HCT116 (cell line): ENCODE results near the gene SCAI. TPM values are rescaled to one million over a fixed set of nuclear protein-coding genes. Genes with fewer than 3 reads are reported as not detected.

Experiments used
- ATAC-seq: fragments of 200-7000 bp; cut with Tn5 transposase; 2 replicates; pipeline ENCODE4 v1.9.1; 2020; ENCODE audit warnings: mild to moderate bottlenecking, moderate library complexity
- BruUV-seq: library from RNA; stranded (reverse); fragments of 400-500 nt; replicated peaks from 2 replicates; lab custom pipeline; 2021; lab: Mats Ljungman, UMichigan
- CTCF ChIA-PET: fragments of 300-600 bp; sonication (Branson Sonifier 250); formaldehyde crosslinking; loops from one replicate; lab custom pipeline; 2021; ENCODE audit warnings: antibody characterized with exemption; lab: Charles Lee
- POLR2A ChIA-PET: fragments of 300-600, 350-600 bp; sonication (Branson Sonifier 250); formaldehyde crosslinking; loops from one replicate; lab custom pipeline; 2021; ENCODE audit warnings: antibody characterized with exemption; lab: Charles Lee
- RAD21 ChIA-PET, 2 experiments: fragments of 300-600 bp; sonication (Branson Sonifier 250); formaldehyde crosslinking; loops; one replicate each; lab custom pipeline; 2023; ENCODE audit warnings: low total read pairs in 2 of 2; ENCODE audit not compliant: uncharacterized antibody in 2 of 2, unreplicated experiment in 2 of 2, low non-redundant PET in 1 of 2; lab: Charles Lee
- DNase-seq: peaks from one replicate; pipeline ENCODE4 v3.0.0-alpha.2; 2010; ENCODE audit warnings: low read depth, low spot score
- H2AFZ ChIP-seq: fragments of 200-600 bp; shearing (Covaris generic), sonication (generic); 2 replicates; pipeline ENCODE4 v1.6.1; 2017; ENCODE audit warnings: low read depth, mixed run types, mixed read lengths, antibody characterized with exemption, low read length; ENCODE audit not compliant: poor library complexity, severe bottlenecking
- H3K27ac ChIP-seq: 2 replicates; pipeline ENCODE4 v1.5.1; 2012; ENCODE audit warnings: low read depth, low read length
- H3K27me3 ChIP-seq: fragments of 200-600 bp; sonication (generic); 2 replicates; pipeline ENCODE4 v1.6.1; 2016; ENCODE audit warnings: mixed run types, low read length, mixed read lengths; ENCODE audit not compliant: insufficient read depth
- H3K36me3 ChIP-seq, 2 experiments: fragments of 200-500 bp in 1 of 2; fragments of 200-600 bp in 1 of 2; sonication (Bioruptor generic) in 1 of 2; sonication (generic) in 1 of 2; 2 replicates each; pipeline versions ENCODE4 v1.5.1 to v1.6.1; 2014 to 2016; ENCODE audit warnings: low read length in 2 of 2, inconsistent platforms in 1 of 2, mixed read lengths in 1 of 2, mixed run types in 1 of 2; ENCODE audit not compliant: insufficient read depth in 2 of 2, control insufficient read depth in 1 of 2
- H3K4me1 ChIP-seq, 2 experiments: fragments of 200-600 bp in 1 of 2; sonication (generic) in 1 of 2; 2 replicates each; pipeline versions ENCODE4 v1.5.1 to v1.6.1; 2012 to 2017; ENCODE audit warnings: low read length in 2 of 2, inconsistent platforms in 1 of 2, mild to moderate bottlenecking in 1 of 2, mixed read lengths in 1 of 2, mixed run types in 1 of 2, moderate library complexity in 1 of 2; ENCODE audit not compliant: insufficient read depth in 2 of 2, control insufficient read depth in 1 of 2
- H3K4me2 ChIP-seq: fragments of 200-600 bp; sonication (generic); 2 replicates; pipeline ENCODE4 v1.6.1; 2017; ENCODE audit warnings: mixed run types, low read length, mixed read lengths
- H3K4me3 ChIP-seq, 2 experiments: fragments of 200-600 bp in 1 of 2; sonication (generic) in 1 of 2; replicated peaks in 1 of 2; 2 replicates each; pipeline ENCODE4 v1.5.1; 2011 to 2016; ENCODE audit warnings: low read length in 2 of 2, control low read depth in 1 of 2, low read depth in 1 of 2, mild to moderate bottlenecking in 1 of 2, mixed read lengths in 1 of 2, mixed run types in 1 of 2
- H3K79me2 ChIP-seq: fragments of 200-600 bp; sonication (generic); 2 replicates; pipeline ENCODE4 v1.6.1; 2017; ENCODE audit warnings: mild to moderate bottlenecking, mixed run types, low read length, moderate library complexity, mixed read lengths; ENCODE audit not compliant: insufficient read depth
- H3K9ac ChIP-seq: fragments of 200-600 bp; sonication (generic); 2 replicates; pipeline ENCODE4 v1.6.1; 2016; ENCODE audit warnings: low read length, mixed read lengths
- H3K9me2 ChIP-seq: fragments of 200-600 bp; sonication (generic), shearing (Covaris generic); 2 replicates; pipeline ENCODE4 v1.6.1; 2017; ENCODE audit warnings: mixed run types, mild to moderate bottlenecking, moderate library complexity; ENCODE audit not compliant: insufficient read depth
- H3K9me3 ChIP-seq, 2 experiments: fragments of 200-500 bp in 1 of 2; fragments of 200-600 bp in 1 of 2; sonication (Bioruptor generic) in 1 of 2; sonication (generic) in 1 of 2; 2 replicates each; pipeline ENCODE4 v1.6.1; 2014 to 2017; ENCODE audit warnings: low read length in 2 of 2, mixed read lengths in 2 of 2, inconsistent platforms in 1 of 2, low read depth in 1 of 2, mild to moderate bottlenecking in 1 of 2, mixed run types in 1 of 2, moderate library complexity in 1 of 2; ENCODE audit not compliant: control insufficient read depth in 1 of 2, insufficient read depth in 1 of 2
- H4K20me1 ChIP-seq: fragments of 200-600 bp; sonication (generic), shearing (Covaris generic); 2 replicates; pipeline ENCODE4 v1.6.1; 2017; ENCODE audit warnings: mixed run types, mild to moderate bottlenecking, moderate library complexity; ENCODE audit not compliant: insufficient read depth
- CBX3 ChIP-seq: IDR thresholded peaks from 2 replicates; pipeline ENCODE4 v1.6.1; 2012; ENCODE audit warnings: low read depth
- CEBPB ChIP-seq: IDR thresholded peaks from 2 replicates; pipeline ENCODE4 v1.6.1; 2012; ENCODE audit warnings: low read depth
- EGR1 ChIP-seq: IDR thresholded peaks from 2 replicates; pipeline ENCODE4 v1.6.1; 2012; ENCODE audit warnings: low read depth
- ELF1 ChIP-seq: IDR thresholded peaks from 2 replicates; pipeline ENCODE4 v1.6.1; 2012; ENCODE audit warnings: low read depth, borderline replicate concordance
- EZH2 ChIP-seq: fragments of 200-600 bp; sonication (generic); IDR thresholded peaks from 2 replicates; pipeline ENCODE4 v1.6.1; 2017; ENCODE audit warnings: antibody characterized with exemption, mixed run types
- EZH2phosphoT487 ChIP-seq: fragments of 200-600 bp; IDR thresholded peaks from 2 replicates; pipeline ENCODE4 v1.6.1; 2018; ENCODE audit warnings: antibody characterized with exemption, borderline replicate concordance
- FOSL1 ChIP-seq: IDR thresholded peaks from 2 replicates; pipeline ENCODE4 v1.6.1; 2012; ENCODE audit warnings: low read depth
- JUND ChIP-seq: IDR thresholded peaks from 2 replicates; pipeline ENCODE4 v1.6.1; 2012
- POLR2A ChIP-seq: IDR thresholded peaks from 2 replicates; pipeline ENCODE4 v1.7.0; 2011; ENCODE audit warnings: borderline replicate concordance; ENCODE audit not compliant: insufficient read depth, insufficient read length; ENCODE audit errors: extremely low read depth
- POLR2AphosphoS5 ChIP-seq: IDR thresholded peaks from 2 replicates; pipeline ENCODE4 v1.6.1; 2011; ENCODE audit warnings: mild to moderate bottlenecking, low read depth, low read length, moderate library complexity
- RAD21 ChIP-seq: IDR thresholded peaks from 2 replicates; pipeline ENCODE4 v1.6.1; 2012; ENCODE audit warnings: low read depth, mild to moderate bottlenecking
- SIN3A ChIP-seq: IDR thresholded peaks from 2 replicates; pipeline ENCODE4 v1.6.1; 2012; ENCODE audit warnings: low read depth
- SP1 ChIP-seq: IDR thresholded peaks from 2 replicates; pipeline ENCODE4 v1.6.1; 2012; ENCODE audit warnings: low read depth
- SRF ChIP-seq: IDR thresholded peaks from 2 replicates; pipeline ENCODE4 v1.6.1; 2012; ENCODE audit warnings: low read depth
- YY1 ChIP-seq: IDR thresholded peaks from 2 replicates; pipeline ENCODE4 v1.6.1; 2011; ENCODE audit warnings: low read length, low read depth, moderate library complexity, mild to moderate bottlenecking; ENCODE audit not compliant: insufficient replicate concordance; ENCODE audit errors: extremely low read depth
- ZFX ChIP-seq: fragments of 450-650 bp; IDR thresholded peaks from 2 replicates; pipeline ENCODE4 v1.6.1; 2017
- ZNF274 ChIP-seq: fragments of 200-500 bp; sonication (Bioruptor generic); IDR thresholded peaks from 2 replicates; pipeline ENCODE4 v1.6.1; 2014; ENCODE audit warnings: mild to moderate bottlenecking, low read depth, low read length, inconsistent platforms
- intact Hi-C: fragments of 100-400 bp; cut with micrococcal nuclease; formaldehyde crosslinking; loops from 2 replicates; pipeline ENCODE4 v1.10.0; 2022
- total RNA-seq: library from RNA; stranded (reverse); gene quantifications from one replicate; pipeline ENCODE4 v1.2.1, GENCODE V29; 2021; ENCODE audit not compliant: unreplicated experiment
- TF ChIP-seq, protein P1 (sequence below): IDR thresholded peaks from 2 replicates; pipeline ENCODE4 v1.6.1; 2011; ENCODE audit warnings: mild to moderate bottlenecking, low read length, moderate library complexity; ENCODE audit not compliant: insufficient replicate concordance; ENCODE audit errors: extremely low read depth
- TF ChIP-seq, protein P2 (sequence below): IDR thresholded peaks from 2 replicates; pipeline ENCODE4 v1.6.1; 2012
- TF ChIP-seq, protein P3 (sequence below): IDR thresholded peaks from 2 replicates; pipeline ENCODE4 v1.6.1; 2012
- TF ChIP-seq, protein P4 (sequence below): IDR thresholded peaks from 2 replicates; pipeline ENCODE4 v1.6.1; 2012; ENCODE audit warnings: low read depth

The SCAI gene
- total RNA-seq, 1 experiment from 2014 or later, result 14.0 TPM

DNA sequence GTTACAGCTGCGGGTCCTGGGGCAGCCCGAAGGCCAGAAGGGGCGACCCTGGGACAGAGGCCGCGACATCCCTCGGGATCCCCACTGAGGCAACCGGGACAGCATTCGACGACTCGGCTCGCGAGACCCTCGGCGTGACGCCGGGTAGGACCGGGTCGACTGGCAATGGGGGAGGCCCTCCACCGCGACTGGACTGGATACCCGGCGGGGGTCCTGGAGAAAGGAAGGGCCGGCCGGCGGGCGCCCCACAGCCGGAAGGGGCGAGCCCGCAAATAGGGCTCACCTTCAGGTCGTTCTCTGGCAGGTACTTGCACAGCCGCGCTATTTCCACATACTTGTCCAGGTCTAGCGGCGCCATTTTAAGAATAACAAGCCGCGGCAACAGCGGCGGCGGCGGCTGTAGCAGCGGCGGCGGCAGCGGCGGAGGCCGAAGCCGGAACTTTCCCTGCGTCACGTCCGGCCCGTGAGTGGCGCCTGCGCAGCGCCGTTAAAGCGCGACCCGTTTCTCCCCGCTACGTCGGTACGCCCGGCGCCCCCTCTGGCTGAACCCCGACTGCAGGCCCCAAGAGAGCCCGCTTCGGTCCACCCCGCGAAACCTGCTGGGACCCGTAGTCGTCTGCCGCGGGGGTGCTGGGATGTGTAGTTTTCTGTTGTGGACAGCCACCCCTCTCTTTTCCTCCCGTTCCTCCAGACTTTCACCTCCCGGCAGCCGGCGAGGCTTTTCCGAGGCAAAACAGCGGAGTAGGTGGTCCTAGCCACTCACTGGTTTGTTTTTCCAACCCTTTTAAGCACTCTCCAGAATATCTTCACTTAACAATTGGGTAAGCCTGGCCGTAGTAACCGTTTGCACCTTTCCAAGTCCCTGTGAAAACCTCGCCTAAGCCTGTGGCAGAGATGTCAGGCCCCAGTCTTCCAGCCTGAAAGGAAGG, 46.3 kb upstream of the SCAI start, which contains the start of gene PPP6C:
Gene PPP6C (minus strand): TSS at position 443 of the 929 bp plus-strand sequence. CDS start 85 bp downstream, at position 358.
- Histone ChIP-seq H3K9me3 (no peaks in the 10 kb centered on the region), H4K20me1 (no peaks in the 10 kb centered on the region; the same call in 1 of the 2 replicates), H2AFZ (peak within 1 kb of the TSS; percentile 79), H3K4me2 (peak within 1 kb of the TSS; percentile 86), H3K27me3 (no peaks in the 10 kb centered on the region), H3K79me2 (peaks cover 49% of the 10 kb centered on the region), H3K36me3 (no peaks in the 10 kb centered on the region), H3K9me2 (no peaks in the 10 kb centered on the region), H3K27ac (peak within 1 kb of the TSS; percentile 82), H3K4me1 (peaks cover 14 to 16% of the 10 kb centered on the region in 2 experiments), H3K4me3 (peak within 1 kb of the TSS; percentile 96 to 97), H3K9ac (peak within 1 kb of the TSS; percentile 90)
- ChIA-PET POLR2A (interaction anchor here (1.1 kb wide), 1 partner anchor 52 kb away, joined by 3 read pairs; the partner anchor contains the start of gene HSPA5), RAD21 (no interaction called here), CTCF (interaction anchor here (1.5 kb wide), 1 partner anchor 10 kb away, joined by 8 read pairs; the partner anchor contains the start of gene RABEPK)
- DNase-seq, result peak; percentile 89
- intact Hi-C loops, result no loop called here
- peak; percentile 97 for ATAC-seq
- BruUV-seq, result TSS peak; percentile 89
- no peak for TF ChIP-seq RAD21
- TF ChIP-seq EGR1, result peak; percentile 58; the same call in 1 of the 2 replicates
- no peak; the same call in 1 of the 2 replicates for TF ChIP-seq JUND
- TF ChIP-seq ZNF274, result no peak
- TF ChIP-seq ELF1, result peak; percentile 60; the same call in 1 of the 2 replicates
- TF ChIP-seq, protein P1, sequence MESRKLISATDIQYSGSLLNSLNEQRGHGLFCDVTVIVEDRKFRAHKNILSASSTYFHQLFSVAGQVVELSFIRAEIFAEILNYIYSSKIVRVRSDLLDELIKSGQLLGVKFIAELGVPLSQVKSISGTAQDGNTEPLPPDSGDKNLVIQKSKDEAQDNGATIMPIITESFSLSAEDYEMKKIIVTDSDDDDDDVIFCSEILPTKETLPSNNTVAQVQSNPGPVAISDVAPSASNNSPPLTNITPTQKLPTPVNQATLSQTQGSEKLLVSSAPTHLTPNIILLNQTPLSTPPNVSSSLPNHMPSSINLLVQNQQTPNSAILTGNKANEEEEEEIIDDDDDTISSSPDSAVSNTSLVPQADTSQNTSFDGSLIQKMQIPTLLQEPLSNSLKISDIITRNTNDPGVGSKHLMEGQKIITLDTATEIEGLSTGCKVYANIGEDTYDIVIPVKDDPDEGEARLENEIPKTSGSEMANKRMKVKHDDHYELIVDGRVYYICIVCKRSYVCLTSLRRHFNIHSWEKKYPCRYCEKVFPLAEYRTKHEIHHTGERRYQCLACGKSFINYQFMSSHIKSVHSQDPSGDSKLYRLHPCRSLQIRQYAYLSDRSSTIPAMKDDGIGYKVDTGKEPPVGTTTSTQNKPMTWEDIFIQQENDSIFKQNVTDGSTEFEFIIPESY, result peak; percentile 85
- TF ChIP-seq CEBPB, result no peak; the same call in 1 of the 2 replicates
- TF ChIP-seq SP1, result peak; percentile 93
- TF ChIP-seq YY1, result peak; percentile 76
- TF ChIP-seq CBX3, result peak; percentile 98
- TF ChIP-seq, protein P2, sequence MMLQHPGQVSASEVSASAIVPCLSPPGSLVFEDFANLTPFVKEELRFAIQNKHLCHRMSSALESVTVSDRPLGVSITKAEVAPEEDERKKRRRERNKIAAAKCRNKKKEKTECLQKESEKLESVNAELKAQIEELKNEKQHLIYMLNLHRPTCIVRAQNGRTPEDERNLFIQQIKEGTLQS, result no peak
- TF ChIP-seq POLR2A, result peak; percentile 11
- peak; percentile 84 for TF ChIP-seq POLR2AphosphoS5
- TF ChIP-seq FOSL1, result no peak
- no peak for TF ChIP-seq EZH2phosphoT487
- TF ChIP-seq EZH2, result no peak
- TF ChIP-seq, protein P3, sequence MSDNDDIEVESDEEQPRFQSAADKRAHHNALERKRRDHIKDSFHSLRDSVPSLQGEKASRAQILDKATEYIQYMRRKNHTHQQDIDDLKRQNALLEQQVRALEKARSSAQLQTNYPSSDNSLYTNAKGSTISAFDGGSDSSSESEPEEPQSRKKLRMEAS, result peak; percentile 73
- TF ChIP-seq, protein P4, sequence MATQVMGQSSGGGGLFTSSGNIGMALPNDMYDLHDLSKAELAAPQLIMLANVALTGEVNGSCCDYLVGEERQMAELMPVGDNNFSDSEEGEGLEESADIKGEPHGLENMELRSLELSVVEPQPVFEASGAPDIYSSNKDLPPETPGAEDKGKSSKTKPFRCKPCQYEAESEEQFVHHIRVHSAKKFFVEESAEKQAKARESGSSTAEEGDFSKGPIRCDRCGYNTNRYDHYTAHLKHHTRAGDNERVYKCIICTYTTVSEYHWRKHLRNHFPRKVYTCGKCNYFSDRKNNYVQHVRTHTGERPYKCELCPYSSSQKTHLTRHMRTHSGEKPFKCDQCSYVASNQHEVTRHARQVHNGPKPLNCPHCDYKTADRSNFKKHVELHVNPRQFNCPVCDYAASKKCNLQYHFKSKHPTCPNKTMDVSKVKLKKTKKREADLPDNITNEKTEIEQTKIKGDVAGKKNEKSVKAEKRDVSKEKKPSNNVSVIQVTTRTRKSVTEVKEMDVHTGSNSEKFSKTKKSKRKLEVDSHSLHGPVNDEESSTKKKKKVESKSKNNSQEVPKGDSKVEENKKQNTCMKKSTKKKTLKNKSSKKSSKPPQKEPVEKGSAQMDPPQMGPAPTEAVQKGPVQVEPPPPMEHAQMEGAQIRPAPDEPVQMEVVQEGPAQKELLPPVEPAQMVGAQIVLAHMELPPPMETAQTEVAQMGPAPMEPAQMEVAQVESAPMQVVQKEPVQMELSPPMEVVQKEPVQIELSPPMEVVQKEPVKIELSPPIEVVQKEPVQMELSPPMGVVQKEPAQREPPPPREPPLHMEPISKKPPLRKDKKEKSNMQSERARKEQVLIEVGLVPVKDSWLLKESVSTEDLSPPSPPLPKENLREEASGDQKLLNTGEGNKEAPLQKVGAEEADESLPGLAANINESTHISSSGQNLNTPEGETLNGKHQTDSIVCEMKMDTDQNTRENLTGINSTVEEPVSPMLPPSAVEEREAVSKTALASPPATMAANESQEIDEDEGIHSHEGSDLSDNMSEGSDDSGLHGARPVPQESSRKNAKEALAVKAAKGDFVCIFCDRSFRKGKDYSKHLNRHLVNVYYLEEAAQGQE, result no peak
- peak; percentile 64; the same call in 1 of the 2 replicates for TF ChIP-seq SRF
- peak; percentile 78 for TF ChIP-seq SIN3A
- TF ChIP-seq ZFX, result peak; percentile 80; the same call in 1 of the 2 replicates
